Brain microvascular endothelial cell (primary cell): ENCODE measurements around the gene TSPAN5.
A peak's percentile ranks its signal among the peaks of the same experiment; 100 is the strongest.

Experiments used
- DNase-seq: peaks from one replicate; pipeline ENCODE4 v3.0.0-alpha.2; 2020
- H3K27ac ChIP-seq: fragments of 250-450 bp; sonication (Bioruptor Pico); 2 replicates; pipeline ENCODE4 v1.5.1; 2020; ENCODE audit warnings: mild to moderate bottlenecking, moderate library complexity
- H3K27me3 ChIP-seq: fragments of 250-450 bp; sonication (Bioruptor Pico); replicated peaks from 2 replicates; pipeline ENCODE4 v1.5.1; 2020; ENCODE audit warnings: mild to moderate bottlenecking
- H3K36me3 ChIP-seq: fragments of 250-450 bp; sonication (Bioruptor Pico); replicated peaks from 2 replicates; pipeline ENCODE4 v1.5.1; 2020; ENCODE audit warnings: mild to moderate bottlenecking
- H3K4me3 ChIP-seq: 2 replicates; pipeline ENCODE4 v1.5.1; 2011; ENCODE audit warnings: low read depth, mild to moderate bottlenecking, control low read depth, low read length, moderate library complexity
- in situ Hi-C: cut with HindIII; loops from 2 replicates; pipeline ENCODE4 v1.10.0; 2017; ENCODE audit warnings: low sequenced_read_pairs, low pct_ligation_motif_present
- TF ChIP-seq, protein P1 (sequence below): IDR thresholded peaks from 2 replicates; pipeline ENCODE4 v1.5.1; 2011; ENCODE audit warnings: low read depth, mild to moderate bottlenecking, moderate library complexity, low read length, control low read depth, inconsistent platforms; ENCODE audit errors: missing control alignments

The TSPAN5 gene

DNA sequence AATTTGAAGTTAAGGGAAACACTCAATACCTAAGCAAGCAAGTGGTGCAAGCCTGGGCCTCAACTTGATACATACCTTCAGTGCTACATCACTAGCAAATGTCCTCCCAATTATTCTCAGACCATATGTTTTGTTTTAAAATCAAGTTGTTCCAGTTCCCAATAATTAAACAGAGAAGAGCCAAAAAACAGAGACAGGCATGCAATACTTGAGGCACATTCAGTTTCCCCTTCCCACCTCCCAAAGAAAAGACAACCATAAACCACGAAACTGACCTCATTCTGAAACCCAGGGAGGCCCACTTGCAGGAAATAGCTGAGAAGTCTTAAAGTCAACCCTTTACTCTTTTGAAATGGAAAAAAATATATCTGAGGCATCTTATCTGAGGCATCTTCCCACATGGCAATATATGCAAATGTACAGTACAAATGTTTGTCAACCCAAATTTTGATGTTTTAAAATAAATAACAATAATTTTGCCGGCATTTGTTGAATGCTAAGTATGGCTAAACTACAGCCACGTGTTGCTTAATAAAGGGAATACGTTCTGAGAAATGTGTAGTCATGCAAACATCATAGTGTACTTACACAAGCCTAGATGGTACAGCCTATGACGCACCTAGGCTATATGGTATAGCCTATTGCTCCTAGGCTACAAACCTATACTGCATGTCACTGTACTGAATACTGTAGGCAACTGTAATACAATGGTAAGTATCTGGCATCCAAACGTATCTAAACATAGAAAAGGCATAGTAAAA lies 147.5 kb downstream of the TSPAN5 start:
- Histone ChIP-seq H3K27ac (peak overlapping the region; percentile 62), H3K36me3 (no peaks in the 10 kb centered on the region), H3K4me3 (no peak overlapping the region), H3K27me3 (no peaks in the 10 kb centered on the region)
- in situ Hi-C loops = no loop called here
- TF ChIP-seq, protein P1, sequence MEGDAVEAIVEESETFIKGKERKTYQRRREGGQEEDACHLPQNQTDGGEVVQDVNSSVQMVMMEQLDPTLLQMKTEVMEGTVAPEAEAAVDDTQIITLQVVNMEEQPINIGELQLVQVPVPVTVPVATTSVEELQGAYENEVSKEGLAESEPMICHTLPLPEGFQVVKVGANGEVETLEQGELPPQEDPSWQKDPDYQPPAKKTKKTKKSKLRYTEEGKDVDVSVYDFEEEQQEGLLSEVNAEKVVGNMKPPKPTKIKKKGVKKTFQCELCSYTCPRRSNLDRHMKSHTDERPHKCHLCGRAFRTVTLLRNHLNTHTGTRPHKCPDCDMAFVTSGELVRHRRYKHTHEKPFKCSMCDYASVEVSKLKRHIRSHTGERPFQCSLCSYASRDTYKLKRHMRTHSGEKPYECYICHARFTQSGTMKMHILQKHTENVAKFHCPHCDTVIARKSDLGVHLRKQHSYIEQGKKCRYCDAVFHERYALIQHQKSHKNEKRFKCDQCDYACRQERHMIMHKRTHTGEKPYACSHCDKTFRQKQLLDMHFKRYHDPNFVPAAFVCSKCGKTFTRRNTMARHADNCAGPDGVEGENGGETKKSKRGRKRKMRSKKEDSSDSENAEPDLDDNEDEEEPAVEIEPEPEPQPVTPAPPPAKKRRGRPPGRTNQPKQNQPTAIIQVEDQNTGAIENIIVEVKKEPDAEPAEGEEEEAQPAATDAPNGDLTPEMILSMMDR = no peak
- DNase-seq = peak; percentile 49

DNA sequence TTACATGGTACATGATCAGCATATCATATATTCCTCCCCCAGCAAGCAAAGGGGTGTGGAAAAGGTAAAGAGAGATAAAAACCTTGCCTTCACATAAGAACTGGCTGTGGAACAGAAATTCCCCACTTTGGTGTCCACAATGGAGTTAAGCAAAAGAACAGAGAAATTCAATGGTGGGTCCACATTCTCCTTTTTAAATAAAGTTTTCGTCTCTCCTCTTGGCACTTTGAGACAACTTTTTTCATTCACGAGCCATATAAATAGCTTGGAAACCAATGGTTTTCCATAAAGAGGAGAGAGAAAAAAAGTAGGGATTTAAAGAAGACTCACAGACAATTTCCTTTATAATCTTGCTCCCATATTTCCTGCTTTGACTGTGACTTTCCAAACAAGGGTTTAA lies 148.1 kb downstream of the TSPAN5 start:
- Histone ChIP-seq H3K4me3 (no peak overlapping the region), H3K36me3 (no peaks in the 10 kb centered on the region), H3K27me3 (no peaks in the 10 kb centered on the region), H3K27ac (peak overlapping the region; percentile 62)
- in situ Hi-C loops = no loop called here
- TF ChIP-seq, protein P1 = no peak
- no peak for DNase-seq

DNA sequence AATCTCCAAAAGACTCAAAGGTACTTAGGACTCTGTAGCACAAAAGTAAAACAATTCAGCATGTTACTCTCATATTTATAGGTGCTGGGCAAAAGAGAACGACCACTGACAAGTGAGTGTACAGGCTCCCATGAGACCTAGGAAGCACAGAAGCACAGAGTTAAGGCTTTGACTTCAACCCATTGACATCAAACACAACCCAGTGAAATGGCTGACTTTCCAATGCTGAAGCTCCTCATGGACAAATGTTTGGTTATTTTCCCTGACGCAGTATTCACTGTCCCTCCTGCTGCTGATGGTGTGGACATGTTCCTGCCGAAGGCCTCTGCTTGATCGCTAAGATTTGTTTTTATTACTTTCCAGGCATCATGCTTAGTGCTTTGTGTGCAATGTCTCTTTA lies 148.7 kb downstream of the TSPAN5 start:
- in situ Hi-C loops = no loop called here
- Histone ChIP-seq H3K4me3 (no peak overlapping the region), H3K27ac (peak overlapping the region; percentile 62), H3K27me3 (no peaks in the 10 kb centered on the region), H3K36me3 (no peaks in the 10 kb centered on the region)
- TF ChIP-seq, protein P1 = no peak
- DNase-seq = no peak

DNA sequence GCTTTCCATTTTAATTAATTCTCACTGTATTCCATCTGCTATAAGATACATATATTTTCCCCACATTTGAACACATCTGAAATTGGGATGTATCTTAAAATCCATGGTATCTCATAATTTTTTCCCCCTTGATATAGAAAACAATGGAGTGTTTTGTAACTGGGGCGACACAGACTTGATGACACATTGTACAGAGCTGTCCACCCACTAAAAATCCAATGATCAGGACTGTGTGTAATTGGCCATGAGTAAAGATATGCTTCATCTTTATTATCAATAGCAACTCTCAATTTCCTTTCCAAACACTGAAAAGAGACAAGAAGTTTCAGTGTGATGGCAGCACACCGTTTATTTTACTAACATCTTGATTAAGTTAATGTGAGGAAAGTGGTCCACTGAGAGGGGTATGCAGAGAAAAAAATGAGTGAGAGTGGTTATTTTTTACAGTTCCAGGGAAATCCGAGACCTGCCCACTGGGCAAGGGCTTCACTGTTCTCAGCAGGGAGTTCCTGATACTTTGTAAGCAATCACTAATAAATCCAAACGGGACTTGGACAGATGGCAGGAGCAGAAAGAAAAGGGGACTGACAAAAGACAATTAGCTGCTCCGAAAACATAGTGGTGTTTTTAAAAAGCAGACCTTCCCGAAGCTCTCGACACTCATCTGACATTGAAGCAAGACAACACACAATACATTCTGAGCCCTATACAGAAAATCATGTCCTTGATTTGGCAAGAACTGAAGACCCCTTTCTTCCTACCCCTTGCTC lies 149.4 kb downstream of the TSPAN5 start:
- TF ChIP-seq, protein P1 = no peak

DNA sequence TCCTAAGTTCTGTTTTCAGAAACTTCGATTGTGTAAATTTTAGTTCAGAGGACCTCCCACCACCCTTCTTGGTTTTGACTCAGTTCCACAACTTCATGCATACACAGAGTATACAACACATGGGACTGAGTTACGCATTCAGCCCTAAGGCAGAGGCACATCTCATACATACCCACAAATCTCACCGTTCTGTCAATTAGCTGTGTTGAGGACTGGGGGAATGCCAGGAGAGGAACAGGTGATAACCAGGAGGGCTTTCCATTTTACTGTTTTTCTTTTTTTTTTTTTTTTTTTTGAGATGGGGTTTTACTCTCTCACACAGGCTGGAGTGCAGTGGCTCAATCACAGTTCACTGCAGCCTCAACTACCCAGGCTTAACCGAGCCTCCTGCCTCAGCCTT lies 150.2 kb downstream of the TSPAN5 start:
- no peak overlapping the region for H3K27ac ChIP-seq
- no peak for DNase-seq

More for the DNA sequence above, 149.4 kb downstream of the TSPAN5 start:
- peak overlapping the region; percentile 62 for H3K27ac ChIP-seq
- no peak overlapping the region for H3K4me3 ChIP-seq
- DNase-seq = peak; percentile 22
- in situ Hi-C loops = no loop called here
- no peaks in the 10 kb centered on the region for H3K36me3 ChIP-seq
- H3K27me3 ChIP-seq = no peaks in the 10 kb centered on the region

More for the DNA sequence above, 150.2 kb downstream of the TSPAN5 start:
- Histone ChIP-seq H3K27me3 (no peaks in the 10 kb centered on the region), H3K36me3 (no peaks in the 10 kb centered on the region), H3K4me3 (no peak overlapping the region)
- TF ChIP-seq, protein P1 = no peak
- in situ Hi-C loops = no loop called here
